Activated CD8-positive, alpha-beta memory T cell treated with anti-CD3 and anti-CD28 coated beads, Interleukin-2, amount 50 U/mL, for 48 hours (primary cell): ENCODE results near the gene PPP1R12B.
"Not testable (repeated sequence)": the region's sequence is repeated elsewhere in the genome, so short reads cannot be mapped to it uniquely, and the experiment has no call there.

ENCODE experiments used
- DNase-seq: peaks from one replicate; pipeline ENCODE4 v3.0.0-alpha.2; 2020

The PPP1R12B gene

GRCh38 chr1:202565890-202566602 is 217.5 kb downstream of the PPP1R12B start:
- no peak for DNase-seq

DNA sequence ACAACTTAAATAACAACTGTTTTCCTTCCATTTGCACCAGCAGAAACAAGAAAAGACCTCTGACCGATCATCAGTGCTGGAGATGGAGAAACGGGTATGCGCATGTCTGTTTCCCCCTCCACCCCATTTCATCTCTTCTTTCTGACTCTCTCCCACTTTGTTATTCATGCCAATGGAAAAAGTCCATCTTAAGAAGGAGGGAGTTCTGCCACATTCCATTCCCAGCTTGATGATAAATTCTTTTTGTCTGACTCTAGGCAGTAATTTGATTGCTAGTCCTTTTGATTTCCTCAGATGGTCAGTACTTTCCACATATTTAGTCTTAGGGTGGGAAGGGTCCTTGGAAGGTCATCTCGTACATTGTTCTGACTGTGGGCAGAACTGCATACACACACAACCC is 219.2 kb downstream of the PPP1R12B start:
- no peak for DNase-seq

- DNase-seq, result no peak
These were observed 219.9 kb downstream of the PPP1R12B start for GRCh38 chr1:202568410-202568809.

DNA sequence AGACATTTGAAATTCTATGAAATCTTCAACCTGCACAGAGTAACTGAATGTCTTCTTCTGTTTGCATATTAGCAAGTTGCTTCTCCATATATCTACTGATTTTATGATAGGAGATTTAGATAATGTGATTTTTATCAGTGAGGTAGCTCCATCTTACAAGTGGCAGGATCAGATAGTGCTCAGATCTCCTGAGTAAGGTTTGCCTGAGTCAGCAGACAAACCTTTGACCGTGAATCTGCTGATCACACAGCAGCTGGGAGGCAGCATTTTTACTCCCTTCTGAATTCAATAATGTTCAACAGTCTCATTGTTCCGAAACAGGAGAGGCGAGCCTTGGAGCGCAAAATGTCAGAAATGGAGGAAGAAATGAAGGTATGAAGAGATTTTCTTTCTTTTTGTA is 220.3 kb downstream of the PPP1R12B start:
- no peak for DNase-seq

DNA sequence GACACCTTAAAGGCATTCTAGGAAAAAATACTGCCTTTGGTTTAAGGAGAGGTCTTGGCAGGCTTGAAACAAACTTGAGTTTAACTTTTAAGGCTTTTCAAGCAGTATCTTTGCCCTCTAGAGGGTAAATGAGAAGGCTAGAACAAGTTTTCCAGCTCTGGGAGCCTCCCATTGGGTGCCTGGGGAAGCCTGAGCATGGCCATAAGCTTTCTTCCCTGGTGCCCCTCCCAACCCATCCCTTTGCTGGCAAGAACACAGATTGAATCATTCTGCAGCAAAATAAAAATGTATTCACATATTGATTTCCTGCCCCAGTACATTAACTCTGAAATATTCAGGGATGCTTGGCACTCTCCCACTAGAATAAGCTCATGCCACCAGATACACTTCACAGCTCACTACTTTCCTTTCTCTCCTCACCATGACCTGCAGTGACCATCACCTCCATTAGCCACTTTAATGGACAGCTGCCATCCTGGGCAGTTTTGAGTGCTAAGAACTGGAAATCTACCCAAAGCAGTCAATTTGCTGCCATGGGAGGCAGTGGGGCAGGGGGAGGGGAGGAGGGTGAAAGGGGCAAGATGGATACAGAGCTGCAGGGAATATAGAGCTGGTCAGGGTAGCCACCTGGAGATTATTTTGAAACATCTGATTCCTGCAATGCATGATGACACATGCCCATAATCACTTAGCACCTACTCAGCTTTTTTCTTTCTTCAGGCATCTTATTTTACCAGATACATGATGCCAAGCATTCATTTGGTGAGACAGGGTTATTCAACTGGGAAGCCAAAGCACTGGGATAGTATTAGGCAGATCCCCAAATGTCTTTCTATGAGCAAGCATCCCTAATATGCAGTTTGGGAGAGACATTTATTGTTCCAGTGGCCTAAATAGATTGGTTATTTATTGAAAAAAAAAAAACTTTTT is 221.2 kb downstream of the PPP1R12B start:
- no peak for DNase-seq

DNA sequence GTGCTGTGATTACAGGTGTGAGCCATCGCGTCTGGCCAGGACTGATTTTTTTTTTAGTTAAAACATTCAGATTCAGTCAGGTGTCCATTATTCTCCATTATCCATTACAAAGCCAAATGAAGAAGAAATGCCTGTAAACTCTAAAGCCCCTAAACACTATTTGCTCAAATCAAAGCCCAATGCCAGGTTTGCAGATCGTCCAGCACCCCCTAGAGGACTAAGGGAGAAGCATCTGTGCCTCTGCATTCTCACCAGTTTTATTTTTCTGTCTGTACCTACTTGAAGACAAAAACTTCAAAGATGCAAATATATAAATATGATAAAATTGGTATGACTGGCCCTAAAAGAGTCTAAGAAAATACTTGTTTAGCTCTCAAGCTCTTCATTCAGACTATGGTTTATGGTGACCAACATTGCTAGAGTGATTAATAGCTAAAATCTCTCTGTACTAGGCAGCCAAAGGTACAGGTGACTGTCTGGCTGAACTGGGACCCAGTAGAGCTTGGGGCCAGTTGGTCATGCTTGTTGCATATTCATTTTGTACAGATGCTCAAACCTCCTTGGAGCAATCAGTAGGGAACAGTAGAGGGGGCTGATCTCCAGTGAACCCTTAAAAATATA is 223.3 kb downstream of the PPP1R12B start:
- DNase-seq, result no peak

DNA sequence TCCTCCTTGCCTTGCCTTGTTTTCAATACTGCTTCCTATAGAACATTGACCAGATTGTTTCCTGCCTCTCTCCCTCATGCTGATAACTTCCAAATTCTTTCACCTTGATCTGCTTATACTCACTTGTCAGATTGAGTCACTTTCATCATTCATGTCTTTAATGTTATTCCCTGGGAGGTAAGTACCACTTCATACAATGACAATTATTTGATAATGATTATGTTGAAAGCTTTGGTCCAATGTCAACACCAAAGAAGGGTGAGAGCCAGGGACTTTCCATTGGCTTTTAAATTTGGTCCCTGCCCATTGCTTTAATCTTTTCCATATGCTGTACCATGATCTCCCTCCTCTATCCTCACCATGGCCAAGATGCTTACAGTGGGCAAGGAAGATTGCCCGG is 224.4 kb downstream of the PPP1R12B start:
- DNase-seq, result no peak

DNA sequence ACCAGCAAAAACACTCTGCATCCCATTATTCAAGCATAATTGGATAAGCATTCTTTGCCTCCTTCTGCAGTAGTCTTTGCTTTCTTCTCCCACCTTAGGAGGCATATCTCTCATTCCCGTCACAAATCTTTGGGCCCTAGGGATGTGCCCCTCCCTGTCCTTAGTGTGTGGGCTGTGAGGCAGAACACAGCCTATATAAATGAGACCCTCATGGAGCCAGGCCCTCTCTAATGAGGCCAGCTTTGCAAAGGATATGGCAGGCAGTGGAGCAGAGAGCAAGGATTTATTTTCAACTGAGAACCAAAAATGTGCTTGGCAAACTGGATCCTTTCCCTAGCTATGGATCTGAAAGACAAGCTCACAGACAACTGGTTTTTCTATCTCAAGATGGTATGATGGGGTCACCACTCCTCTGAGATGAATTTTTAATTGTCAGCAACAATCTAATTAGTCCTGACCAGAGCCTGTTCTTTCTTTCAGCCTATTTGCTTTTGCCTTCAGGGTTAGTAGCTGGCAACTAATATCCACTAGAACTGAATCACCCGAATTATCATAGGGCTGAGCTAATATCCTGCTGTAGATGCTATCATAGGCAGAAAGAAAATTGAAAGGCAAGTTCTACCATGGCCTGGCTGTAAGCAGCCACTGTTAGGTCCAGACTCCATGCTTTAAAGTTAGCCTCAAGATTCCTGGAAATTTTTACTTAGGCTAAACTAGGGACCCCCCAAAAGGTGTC is 227.6 kb downstream of the PPP1R12B start:
- no peak for DNase-seq

GRCh38 chr1:202576816-202577215 is 228.3 kb downstream of the PPP1R12B start:
- DNase-seq, result no peak

DNA sequence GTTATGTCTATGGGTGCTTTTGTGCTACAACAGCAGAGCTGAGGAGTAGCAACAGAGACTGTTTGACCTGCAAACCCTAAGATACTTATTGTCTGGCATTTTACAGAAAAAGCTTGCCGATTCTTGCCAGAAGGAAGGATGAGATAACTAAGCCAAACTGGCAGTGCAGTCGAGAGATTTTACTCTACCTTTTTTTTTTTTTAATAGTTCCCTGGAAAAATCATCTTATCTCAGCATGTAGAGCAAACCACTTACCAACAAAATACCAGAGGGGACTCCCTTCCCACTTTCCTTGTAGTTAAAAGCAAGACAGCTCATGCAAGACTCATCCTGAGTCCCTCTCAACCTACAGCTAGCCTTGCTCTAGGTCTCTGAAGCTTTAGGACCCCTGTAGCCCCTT is 228.9 kb downstream of the PPP1R12B start:
- DNase-seq, result no peak

DNA sequence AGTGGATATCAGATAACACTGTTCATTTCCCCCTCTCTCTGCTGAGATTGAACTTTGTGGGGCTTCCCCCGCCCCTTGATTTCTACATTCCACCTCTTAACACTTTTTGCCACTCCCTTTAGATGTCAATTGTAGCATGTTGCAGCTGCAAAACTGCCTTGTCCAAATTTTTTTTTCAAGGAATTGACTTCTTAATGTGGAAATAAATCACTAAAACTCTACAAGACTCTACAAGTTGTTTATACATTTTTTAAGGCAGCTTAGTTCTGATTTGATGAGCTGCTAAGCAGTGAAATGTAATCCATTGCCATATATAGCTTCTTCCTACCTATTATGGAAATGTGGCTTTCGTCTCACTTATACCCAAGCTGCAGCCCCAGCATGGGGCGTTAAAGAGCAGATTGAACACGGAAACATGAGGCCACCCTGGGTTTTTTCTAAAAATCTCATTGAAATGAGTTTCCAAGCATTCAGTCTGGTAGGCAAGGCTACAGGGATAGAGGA is 229.6 kb downstream of the PPP1R12B start:
- no peak for DNase-seq

- no peak for DNase-seq
These were observed 230.1 kb downstream of the PPP1R12B start for GRCh38 chr1:202578565-202578964.

GRCh38 chr1:202579806-202580205 is 231.3 kb downstream of the PPP1R12B start:
- DNase-seq, result no peak

DNA sequence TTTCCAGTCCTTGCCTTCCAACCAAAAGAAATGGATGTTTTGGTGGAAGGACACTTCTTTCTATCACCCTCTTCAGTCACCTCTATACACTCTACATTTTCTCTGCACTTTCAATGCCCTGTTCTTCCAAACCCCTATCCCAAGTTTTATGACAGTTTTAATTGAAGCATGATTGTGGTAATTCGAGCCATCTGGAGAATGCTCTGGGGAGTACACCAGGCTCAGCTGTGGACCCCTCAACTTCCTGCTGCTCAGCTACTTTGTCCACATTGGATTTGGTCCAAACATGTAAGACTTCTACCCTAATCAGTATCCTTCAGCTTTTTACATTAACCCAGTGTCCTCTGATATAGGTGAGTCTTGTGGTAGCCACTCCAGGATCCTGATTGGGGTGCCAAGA is 232.1 kb downstream of the PPP1R12B start:
- no peak for DNase-seq

DNA sequence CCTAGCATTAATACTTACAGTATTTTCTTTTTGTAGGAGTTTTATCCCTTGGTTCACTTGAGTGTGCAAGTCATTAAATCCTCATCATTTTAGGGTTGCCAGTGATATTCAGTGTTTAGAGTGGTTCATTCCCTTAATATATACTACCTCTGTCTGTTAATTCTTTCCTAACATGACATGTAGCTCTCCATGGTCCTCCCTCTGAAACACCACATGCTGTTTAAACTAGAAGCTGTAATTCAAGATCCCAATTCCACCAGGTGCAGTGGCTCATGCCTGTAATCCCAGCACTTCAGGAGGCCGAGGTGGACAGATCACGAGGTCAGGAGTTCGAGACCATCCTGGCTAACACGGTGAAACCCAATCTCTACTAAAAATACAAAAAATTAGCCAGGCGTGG is 233.9 kb downstream of the PPP1R12B start:
- not testable (repeated sequence) for DNase-seq

GRCh38 chr1:202584707-202585589 is 236.4 kb downstream of the PPP1R12B start:
- DNase-seq, result no peak

GRCh38 chr1:202585590-202585933 is 237.1 kb downstream of the PPP1R12B start:
- no peak for DNase-seq

DNA sequence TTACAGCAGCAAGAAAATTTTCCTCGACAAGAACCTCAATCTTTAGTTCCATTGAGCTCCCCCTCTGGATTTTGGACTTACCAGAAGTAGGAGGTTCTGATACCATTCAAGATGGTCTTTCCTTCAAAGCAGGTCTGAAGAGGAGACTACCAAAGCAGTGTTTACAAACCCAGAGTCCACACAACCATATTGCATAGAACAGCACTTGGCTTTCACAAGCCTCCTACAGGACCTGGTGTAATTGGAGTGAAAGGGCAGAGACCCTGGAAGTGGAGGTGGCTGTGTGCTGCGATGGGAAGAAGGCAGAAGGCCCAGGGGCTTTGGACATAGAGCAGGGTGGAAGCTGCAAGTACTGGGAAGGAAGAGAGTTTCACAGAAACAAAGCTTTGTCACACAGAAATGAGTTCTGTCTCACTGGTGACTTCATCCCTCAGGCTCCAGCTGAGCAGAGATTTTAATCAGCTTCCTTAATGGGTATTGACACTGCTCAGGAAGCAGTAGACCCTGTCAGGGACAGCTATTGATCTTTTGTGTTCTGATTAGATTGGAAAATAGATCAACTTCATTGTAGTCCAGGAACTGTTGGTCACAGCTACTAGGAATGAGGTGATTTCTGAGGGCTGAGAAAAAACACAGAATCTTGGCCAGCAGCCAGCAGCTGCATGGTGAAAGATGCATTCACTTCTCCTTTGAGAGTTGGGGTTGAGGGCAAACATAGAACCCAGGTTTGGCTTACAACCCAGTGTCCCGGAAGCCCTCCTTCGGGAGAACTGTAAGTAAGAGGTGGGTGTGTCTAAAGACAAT is 237.7 kb downstream of the PPP1R12B start:
- no peak for DNase-seq

DNA sequence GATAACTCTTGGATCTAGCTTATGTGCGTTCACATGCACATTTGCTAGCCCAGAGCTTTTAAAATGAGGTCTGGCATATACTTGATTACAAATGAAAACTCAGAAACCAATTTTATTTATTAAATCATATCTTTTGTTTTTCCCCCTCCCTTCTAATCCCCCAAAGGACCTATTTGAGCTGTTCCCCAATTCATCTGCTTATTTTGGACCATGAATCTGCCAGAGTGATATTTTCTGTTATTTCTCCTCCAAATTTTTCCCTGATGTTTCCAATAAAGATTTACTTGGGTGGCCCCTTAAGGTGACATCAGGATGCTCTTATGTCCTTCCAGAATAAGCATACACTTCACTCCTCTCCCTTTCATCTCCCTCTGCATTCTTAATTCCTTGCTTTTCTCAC is 238.4 kb downstream of the PPP1R12B start:
- DNase-seq, result no peak

DNA sequence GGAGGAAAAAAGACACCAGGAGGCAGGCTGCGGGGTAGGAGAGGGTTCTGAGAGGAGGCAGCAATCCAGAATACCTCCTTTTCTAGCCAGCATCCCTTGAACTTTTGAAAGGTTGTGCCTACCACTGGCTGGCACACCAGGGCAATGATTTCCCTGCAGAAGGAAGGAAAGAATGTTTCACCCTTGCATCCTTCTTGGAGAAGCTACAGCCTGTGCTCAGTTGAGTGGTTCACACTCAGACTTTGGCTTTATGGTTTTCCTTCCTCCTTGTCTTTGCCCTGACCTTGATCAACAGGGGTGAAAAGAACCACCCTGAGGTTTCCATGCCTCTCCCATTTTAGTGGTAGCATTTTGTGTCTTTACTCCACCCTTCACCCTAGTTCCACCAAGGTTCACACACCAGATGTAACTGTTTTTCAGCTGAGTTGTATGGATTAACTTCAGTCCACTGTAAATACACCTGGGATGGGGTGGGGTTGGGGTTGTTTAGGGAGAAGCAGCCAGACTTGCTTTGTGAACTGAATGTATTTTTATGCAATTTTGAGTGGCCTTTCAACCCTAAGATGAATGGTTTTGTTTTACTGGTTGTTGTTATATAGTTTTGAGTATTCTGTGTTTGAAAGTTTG is 239.5 kb downstream of the PPP1R12B start:
- DNase-seq, result no peak
